Breast epithelium (tissue), 4 donors: ENCODE data around the gene MRGPRD. TPM values are rescaled to one million over a fixed set of nuclear protein-coding genes. Genes with fewer than 3 reads are reported as not detected.

ENCODE experiments used
- DNase-seq, 2 donors: peaks; one replicate each; pipeline ENCODE4 v3.0.0-alpha.2; 2019; ENCODE audit warnings: low spot score in 2 of 2
- H3K27ac ChIP-seq, 2 donors: fragments of 200-600 bp; sonication (generic) in 1 of 2; one replicate each; pipeline ENCODE4 v1.5.1; 2016 to 2019; ENCODE audit warnings: mild to moderate bottlenecking in 1 of 2
- H3K27me3 ChIP-seq, 2 donors: fragments of 200-600 bp; sonication (generic) in 1 of 2; one replicate each; pipeline versions ENCODE4 v1.5.1 to v1.6.0; 2017 to 2019; ENCODE audit warnings: control low read depth in 1 of 2, mild to moderate bottlenecking in 1 of 2
- H3K36me3 ChIP-seq: fragments of 200-600 bp; one replicate; pipeline ENCODE4 v1.5.1; 2019
- H3K4me1 ChIP-seq, 2 donors: fragments of 200-600 bp; sonication (generic); one replicate each; pipeline ENCODE4 v1.5.1; 2016 to 2019; ENCODE audit warnings: control low read depth in 1 of 2
- H3K4me3 ChIP-seq, 3 donors: fragments of 200-600 bp; sonication (generic); 1 replicate in 2 of 3; 2 replicates in 1 of 3; pipeline ENCODE4 v1.5.1; 2016 to 2019; ENCODE audit warnings: mild to moderate bottlenecking in 3 of 3, moderate library complexity in 2 of 3
- H3K9me3 ChIP-seq, 2 donors: fragments of 200-600 bp; sonication (generic) in 1 of 2; one replicate each; pipeline ENCODE4 v1.5.1; 2016 to 2019; ENCODE audit warnings: control low read depth in 1 of 2
- CTCF ChIP-seq, 3 donors: fragments of 450-650 bp; IDR thresholded peaks; one replicate each; pipeline ENCODE4 v1.5.1; 2016 to 2017; ENCODE audit warnings: antibody characterized with exemption in 3 of 3, mild to moderate bottlenecking in 3 of 3, moderate library complexity in 3 of 3
- POLR2A ChIP-seq: fragments of 450-650 bp; IDR thresholded peaks from one replicate; pipeline ENCODE4 v1.6.1; 2016; ENCODE audit warnings: antibody characterized with exemption, mild to moderate bottlenecking, moderate library complexity
- POLR2AphosphoS5 ChIP-seq, 3 donors: sonication (generic); formaldehyde crosslinking; IDR thresholded peaks; one replicate each; pipeline ENCODE4 v1.6.1; 2017; ENCODE audit warnings: antibody characterized with exemption in 3 of 3
- intact Hi-C: fragments of 100-400 bp; cut with DNase I; formaldehyde crosslinking; loops from one replicate; pipeline ENCODE4 v1.15.1; 2023; ENCODE audit warnings: low total_unique reads
- total RNA-seq, 3 donors: library from RNA; depleted of rRNA; stranded (reverse); fragments of >200 nt; gene quantifications; one replicate each; pipeline ENCODE4 v1.1.0, GENCODE V29; 2016

MRGPRD gene
- total RNA-seq, 3 donors from 2014 or later = not detected

DNA sequence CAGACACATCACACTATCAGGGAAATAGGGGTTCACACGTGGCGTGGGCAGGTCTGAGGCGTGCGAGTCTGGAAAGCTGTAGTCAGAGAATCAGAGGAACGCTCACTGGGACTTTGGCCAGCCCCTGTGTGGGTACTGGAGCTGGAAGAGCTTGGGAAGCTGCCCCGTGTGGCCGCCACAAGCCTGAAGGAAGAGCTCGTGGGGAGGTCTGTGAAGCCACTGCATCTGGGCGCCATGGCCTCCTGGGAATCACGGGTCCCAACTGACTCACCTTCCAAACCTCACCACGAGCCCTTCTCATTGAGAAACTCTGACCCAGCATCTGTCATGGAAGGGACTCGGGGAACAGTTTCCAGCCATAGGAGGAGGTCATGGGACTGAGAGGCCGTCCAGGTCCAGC, 38.1 kb upstream of the MRGPRD start:
- TF ChIP-seq CTCF (IDR thresholded peaks at IDR 0.05) (no peak), POLR2A (no peak), POLR2AphosphoS5 (IDR thresholded peaks at IDR 0.05) (no peak)
- Histone ChIP-seq H3K27ac (peak overlapping the region in 1 of 2 donors; percentile 61), H3K4me1 (peaks cover 0 to 4% of the 10 kb centered on the region in 2 donors), H3K9me3 (no peaks in the 10 kb centered on the region), H3K36me3 (no peaks in the 10 kb centered on the region), H3K27me3 (peaks cover 0 to 1% of the 10 kb centered on the region in 2 donors), H3K4me3 (no peak overlapping the region)
- DNase-seq = no peak
- intact Hi-C loops = no loop called here

DNA sequence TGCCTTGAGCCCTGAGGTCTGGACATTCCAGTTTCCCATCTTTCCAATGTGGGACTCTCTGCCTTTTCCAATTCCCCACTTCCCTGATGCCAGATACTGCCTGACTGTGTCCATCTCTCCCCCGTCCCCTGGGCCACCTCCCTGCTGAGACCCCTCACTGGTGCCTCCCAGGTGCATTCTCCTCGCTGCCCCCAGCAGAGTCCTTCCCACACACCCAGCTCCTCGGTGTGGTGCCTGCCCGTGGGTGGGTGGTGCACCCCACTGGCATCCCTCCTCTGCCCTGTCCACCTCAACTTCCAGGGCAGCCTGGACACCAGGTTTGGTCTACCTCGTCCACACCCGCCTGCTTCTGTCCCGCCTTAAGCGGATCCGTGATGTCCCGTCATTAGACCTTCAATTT, 37.2 kb upstream of the MRGPRD start:
- H3K4me3 ChIP-seq = no peak overlapping the region
- H3K36me3 ChIP-seq = no peaks in the 10 kb centered on the region
- no peak for DNase-seq
- H3K4me1 ChIP-seq = peaks cover 0 to 4% of the 10 kb centered on the region in 2 donors
- peaks cover 0 to 9% of the 10 kb centered on the region in 2 donors for H3K27me3 ChIP-seq
- no peaks in the 10 kb centered on the region for H3K9me3 ChIP-seq
- intact Hi-C loops = no loop called here
- TF ChIP-seq POLR2A = no peak
- no peak for TF ChIP-seq POLR2AphosphoS5 (IDR thresholded peaks at IDR 0.05)
- no peak for TF ChIP-seq CTCF (IDR thresholded peaks at IDR 0.05)
- no peak overlapping the region for H3K27ac ChIP-seq

- intact Hi-C loops = no loop called here
- Histone ChIP-seq H3K4me3 (no peak overlapping the region), H3K9me3 (no peaks in the 10 kb centered on the region), H3K27ac (peak overlapping the region; percentile 75 to 95), H3K36me3 (no peaks in the 10 kb centered on the region), H3K4me1 (peaks cover 0 to 10% of the 10 kb centered on the region in 2 donors), H3K27me3 (peaks cover 0 to 14% of the 10 kb centered on the region in 2 donors)
- DNase-seq = no peak
- no peak for TF ChIP-seq POLR2AphosphoS5 (IDR thresholded peaks at IDR 0.05)
- no peak for TF ChIP-seq CTCF (IDR thresholded peaks at IDR 0.05)
- TF ChIP-seq POLR2A = no peak
Measured at GRCh38 chr11:69014898-69015549, 34.2 kb upstream of the MRGPRD start.

- peak overlapping the region; percentile 46 to 70 (median 53) for H3K4me3 ChIP-seq
Measured at GRCh38 chr11:69014084-69014851, 33.5 kb upstream of the MRGPRD start.

More at GRCh38 chr11:69014084-69014851, 33.5 kb upstream of the MRGPRD start:
- H3K27me3 ChIP-seq = peaks cover 0 to 14% of the 10 kb centered on the region in 2 donors
- peak overlapping the region; percentile 75 to 95 for H3K27ac ChIP-seq
- TF ChIP-seq CTCF (IDR thresholded peaks at IDR 0.05) (no peak), POLR2AphosphoS5 (IDR thresholded peaks at IDR 0.05) (no peak), POLR2A (no peak)
- DNase-seq = no peak
- intact Hi-C loops = no loop called here
- H3K36me3 ChIP-seq = no peaks in the 10 kb centered on the region
- H3K9me3 ChIP-seq = no peaks in the 10 kb centered on the region
- H3K4me1 ChIP-seq = peaks cover 0 to 10% of the 10 kb centered on the region in 2 donors
